Sigmoid colon (tissue), 7 donors: ENCODE results near the gene DYSF. TPM values are rescaled to one million over a fixed set of nuclear protein-coding genes. Genes with fewer than 3 reads are reported as not detected.
A peak's percentile ranks its signal among the peaks of the same experiment; 100 is the strongest.

Experiments
- DNase-seq: peaks from one replicate; pipeline ENCODE4 v3.0.0-alpha.2; 2019
- H3K27ac ChIP-seq, 4 donors: fragments of 200-600 bp; sonication (generic); one replicate each; pipeline ENCODE4 v1.5.1; 2016 to 2019; ENCODE audit warnings: mild to moderate bottlenecking in 1 of 4
- H3K27me3 ChIP-seq, 3 donors: fragments of 200-600 bp; sonication (generic); one replicate each; pipeline ENCODE4 v1.5.1; 2019; ENCODE audit warnings: mild to moderate bottlenecking in 1 of 3
- H3K36me3 ChIP-seq, 4 donors: fragments of 200-600 bp; sonication (generic); one replicate each; pipeline ENCODE4 v1.5.1; 2016 to 2019
- H3K4me1 ChIP-seq, 4 donors: fragments of 200-600 bp; sonication (generic); one replicate each; pipeline ENCODE4 v1.5.1; 2017 to 2019
- H3K4me3 ChIP-seq, 4 donors: fragments of 200-600 bp; sonication (generic); one replicate each; pipeline ENCODE4 v1.5.1; 2017 to 2019; ENCODE audit warnings: mild to moderate bottlenecking in 2 of 4, moderate library complexity in 1 of 4
- H3K9me3 ChIP-seq, 4 donors: fragments of 200-600 bp in 3 of 4; sonication (generic) in 3 of 4; one replicate each; pipeline versions ENCODE4 v1.5.1 to v1.6.1; 2013 to 2019
- EP300 ChIP-seq, 4 donors: sonication (generic); formaldehyde crosslinking; IDR thresholded peaks; one replicate each; pipeline ENCODE4 v1.6.1; 2017; ENCODE audit warnings: antibody characterized with exemption in 4 of 4
- POLR2A ChIP-seq, 2 donors: fragments of 450-650 bp; IDR thresholded peaks; one replicate each; pipeline ENCODE4 v1.6.1; 2016; ENCODE audit warnings: antibody characterized with exemption in 2 of 2, mild to moderate bottlenecking in 2 of 2, moderate library complexity in 2 of 2
- POLR2AphosphoS5 ChIP-seq, 4 donors: sonication (generic); formaldehyde crosslinking; IDR thresholded peaks; one replicate each; pipeline ENCODE4 v1.6.1; 2017; ENCODE audit warnings: antibody characterized with exemption in 4 of 4
- WGBS, 2 donors: extraction: QIAGEN DNeasy Blood & Tissue Kit; methylation state at CpG; one replicate each; pipeline ENCODE4 v1.1.7; 2013; 5-methylcytosine and 5-hydroxymethylcytosine counted together
- intact Hi-C: fragments of 100-400 bp; cut with DNase I; formaldehyde crosslinking; loops from one replicate; pipeline ENCODE4 v1.15.1; 2023
- polyA plus RNA-seq, 3 donors: library from polyadenylated mRNA; stranded (reverse); fragments of 200-250 nt; gene quantifications; one replicate each; pipeline ENCODE4 v1.2.3, GENCODE V29; 2013
- total RNA-seq, 4 donors: library from RNA; depleted of rRNA; stranded (reverse); fragments of >200 nt; gene quantifications; one replicate each; pipeline ENCODE4 v1.1.0, GENCODE V29; 2016
- TF ChIP-seq, protein P1 (sequence below), 4 experiments: fragments of 450-650 bp in 3 of 4; fragments of 200-600 bp in 1 of 4; IDR thresholded peaks; one replicate each; pipeline ENCODE4 v1.5.1; 2016 to 2019; ENCODE audit warnings: antibody characterized with exemption in 4 of 4, mild to moderate bottlenecking in 3 of 4, moderate library complexity in 2 of 4
- donor health status: healthy with polysubstance abuse.
- donor health status: Bipolar disorder and iron deficiency.
- donor health status: healthy.

DYSF gene
- total and polyA plus RNA-seq, 7 donors, result 1.6 to 49.6 (median 12.5) TPM

DNA sequence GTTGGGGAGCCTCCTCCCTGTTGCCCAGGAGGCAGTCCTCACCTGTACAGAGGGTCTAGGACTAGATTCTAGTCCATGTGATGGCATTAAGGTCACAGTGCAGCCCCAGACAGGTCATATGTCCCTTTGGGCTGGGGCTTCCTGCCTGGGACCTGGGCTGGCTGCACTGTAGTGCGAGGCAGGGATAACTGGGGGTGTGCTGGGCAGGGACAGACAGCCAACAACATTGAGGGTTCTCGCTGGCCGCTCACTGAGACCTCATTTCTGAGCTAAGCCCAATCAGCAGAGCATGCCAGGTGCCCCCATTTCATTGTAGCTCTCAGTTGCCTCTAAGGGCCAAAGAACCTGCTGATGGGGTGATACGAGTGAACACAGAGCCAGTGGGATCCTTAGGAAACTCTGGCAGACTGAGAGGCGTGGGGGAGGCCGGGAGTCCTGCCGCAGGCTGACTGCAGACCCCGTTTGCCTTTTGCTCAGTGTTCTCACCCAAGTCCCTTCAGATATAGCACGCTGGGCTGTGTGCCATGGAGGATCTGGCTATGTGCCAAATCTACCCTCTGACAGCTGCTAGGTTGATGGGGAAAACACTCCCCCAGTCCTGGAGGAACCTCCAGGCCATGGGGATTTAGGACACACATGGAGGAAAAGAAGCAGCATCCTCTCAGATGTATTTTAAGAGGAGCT is 51.9 kb downstream of the DYSF start:
- Histone ChIP-seq H3K36me3 (peaks cover 0 to 5% (median 2%) of the 10 kb centered on the region in 4 donors), H3K27me3 (no peaks in the 10 kb centered on the region), H3K9me3 (no peaks in the 10 kb centered on the region), H3K27ac (no peak overlapping the region), H3K4me3 (no peak overlapping the region), H3K4me1 (peaks cover 0 to 10% (median 8%) of the 10 kb centered on the region in 4 donors)
- peak; percentile 56 for DNase-seq
- TF ChIP-seq EP300 (IDR thresholded peaks at IDR 0.05) (no peak), POLR2AphosphoS5 (IDR thresholded peaks at IDR 0.05) (no peak), POLR2A (IDR thresholded peaks at IDR 0.05) (no peak)
- TF ChIP-seq, protein P1, sequence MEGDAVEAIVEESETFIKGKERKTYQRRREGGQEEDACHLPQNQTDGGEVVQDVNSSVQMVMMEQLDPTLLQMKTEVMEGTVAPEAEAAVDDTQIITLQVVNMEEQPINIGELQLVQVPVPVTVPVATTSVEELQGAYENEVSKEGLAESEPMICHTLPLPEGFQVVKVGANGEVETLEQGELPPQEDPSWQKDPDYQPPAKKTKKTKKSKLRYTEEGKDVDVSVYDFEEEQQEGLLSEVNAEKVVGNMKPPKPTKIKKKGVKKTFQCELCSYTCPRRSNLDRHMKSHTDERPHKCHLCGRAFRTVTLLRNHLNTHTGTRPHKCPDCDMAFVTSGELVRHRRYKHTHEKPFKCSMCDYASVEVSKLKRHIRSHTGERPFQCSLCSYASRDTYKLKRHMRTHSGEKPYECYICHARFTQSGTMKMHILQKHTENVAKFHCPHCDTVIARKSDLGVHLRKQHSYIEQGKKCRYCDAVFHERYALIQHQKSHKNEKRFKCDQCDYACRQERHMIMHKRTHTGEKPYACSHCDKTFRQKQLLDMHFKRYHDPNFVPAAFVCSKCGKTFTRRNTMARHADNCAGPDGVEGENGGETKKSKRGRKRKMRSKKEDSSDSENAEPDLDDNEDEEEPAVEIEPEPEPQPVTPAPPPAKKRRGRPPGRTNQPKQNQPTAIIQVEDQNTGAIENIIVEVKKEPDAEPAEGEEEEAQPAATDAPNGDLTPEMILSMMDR (IDR thresholded peaks at IDR 0.05), result no peak
- intact Hi-C loops, result no loop called here
- 77 to 81% methylated on average over 9 of the region's 9 CpGs for WGBS, 2 donors

DNA sequence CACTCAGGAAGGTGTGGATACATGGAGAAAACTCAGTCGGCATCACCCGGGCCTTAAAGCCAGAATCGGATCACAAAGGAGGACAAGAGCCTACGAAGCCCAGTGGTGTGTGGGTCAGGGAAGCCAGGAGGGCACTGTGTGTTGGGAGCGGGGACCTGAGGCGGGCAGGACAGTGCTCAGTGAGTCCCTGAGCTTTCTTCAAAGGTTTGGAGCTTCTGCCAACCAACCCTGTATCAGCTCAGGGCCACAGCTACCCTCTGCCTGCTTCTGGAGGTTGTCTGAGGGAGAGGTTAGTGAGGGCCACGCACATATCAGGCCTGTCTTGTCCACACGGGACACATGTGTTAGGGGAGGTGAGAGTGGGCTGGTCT is 52.4 kb downstream of the DYSF start:
- Histone ChIP-seq H3K4me1 (peaks cover 0 to 10% (median 8%) of the 10 kb centered on the region in 4 donors), H3K4me3 (no peak overlapping the region), H3K9me3 (no peaks in the 10 kb centered on the region), H3K27ac (no peak overlapping the region), H3K36me3 (peaks cover 0 to 5% (median 2%) of the 10 kb centered on the region in 4 donors), H3K27me3 (no peaks in the 10 kb centered on the region)
- DNase-seq, result peak; percentile 43
- intact Hi-C loops, result no loop called here
- 90 to 93% methylated on average over 8 of the region's 8 CpGs for WGBS, 2 donors
- TF ChIP-seq POLR2AphosphoS5 (IDR thresholded peaks at IDR 0.05) (no peak), EP300 (IDR thresholded peaks at IDR 0.05) (no peak), POLR2A (IDR thresholded peaks at IDR 0.05) (no peak)
- TF ChIP-seq, protein P1 (IDR thresholded peaks at IDR 0.05), result no peak

DNA sequence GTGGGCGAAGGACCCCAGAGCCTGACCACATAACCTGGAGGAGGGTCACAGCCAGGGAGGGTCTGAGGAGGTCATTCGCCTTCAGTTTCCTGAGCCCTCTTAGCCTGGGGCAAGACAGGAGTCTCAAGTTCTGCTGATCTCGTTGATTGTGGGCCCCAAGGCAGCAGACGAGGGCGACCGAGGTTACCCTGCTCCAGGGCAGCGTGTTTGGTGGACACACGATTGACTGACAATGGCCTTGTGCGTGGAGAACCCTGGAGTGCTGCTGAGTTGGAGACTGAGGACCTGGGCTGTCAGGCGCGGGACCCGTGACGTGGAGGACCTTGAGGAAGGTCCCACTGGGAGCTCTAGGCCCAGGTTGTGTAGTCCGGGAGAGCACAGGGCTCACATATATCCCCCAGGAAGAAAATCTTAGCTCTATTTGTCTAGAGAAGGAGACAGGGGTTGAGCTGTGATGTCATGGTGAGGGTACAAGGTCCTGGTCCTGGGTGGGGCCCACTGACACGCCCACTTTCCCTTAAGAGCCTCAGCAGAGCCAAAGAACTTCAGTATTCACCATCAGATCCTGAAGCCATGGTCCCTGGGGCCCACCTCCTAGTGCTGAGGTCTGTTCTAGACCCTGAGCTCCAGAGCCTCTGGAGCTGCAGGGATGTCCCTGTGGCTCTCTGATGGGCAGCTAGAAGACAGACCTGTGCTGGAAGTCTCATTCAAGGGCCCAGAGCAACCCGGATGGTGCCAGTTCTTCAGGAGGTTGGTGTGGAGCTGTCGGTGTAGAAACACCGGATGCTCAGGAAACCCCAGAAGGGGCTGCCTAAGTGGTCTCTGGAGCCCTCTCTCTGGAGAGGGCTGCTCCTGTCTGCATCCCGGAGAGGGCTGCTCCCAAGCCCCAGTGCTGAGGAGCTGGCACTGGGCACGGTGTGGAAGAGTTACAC is 53.1 kb downstream of the DYSF start:
- peaks cover 0 to 10% (median 8%) of the 10 kb centered on the region in 4 donors for H3K4me1 ChIP-seq
- intact Hi-C loops, result no loop called here

DNA sequence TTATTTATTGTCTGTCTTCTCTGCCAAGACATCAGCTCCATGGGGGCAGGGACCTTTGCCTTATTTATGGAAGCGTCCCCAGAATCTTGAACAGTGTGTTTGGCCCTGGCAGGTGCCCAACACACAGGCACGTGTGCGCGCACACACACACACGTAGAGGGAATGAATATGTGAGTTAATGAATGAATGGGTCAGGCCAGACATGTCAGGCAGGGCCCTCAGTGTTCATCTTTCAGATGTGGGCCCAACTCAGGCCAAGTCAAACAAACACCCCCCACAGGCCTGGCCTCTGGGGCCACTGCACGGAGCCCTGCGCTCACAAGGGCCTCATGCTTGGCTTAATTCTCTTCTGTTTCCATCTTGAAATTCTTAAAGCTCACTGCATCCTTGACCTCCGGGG is 54.1 kb downstream of the DYSF start:
- Histone ChIP-seq H3K4me3 (no peak overlapping the region), H3K9me3 (no peaks in the 10 kb centered on the region), H3K27ac (no peak overlapping the region), H3K4me1 (peaks cover 0 to 10% (median 8%) of the 10 kb centered on the region in 4 donors), H3K27me3 (no peaks in the 10 kb centered on the region), H3K36me3 (peaks cover 0 to 5% (median 2%) of the 10 kb centered on the region in 4 donors)
- intact Hi-C loops, result no loop called here
- no peak for DNase-seq
- 80 to 86% methylated on average over 8 of the region's 8 CpGs for WGBS, 2 donors
- no peak for TF ChIP-seq POLR2AphosphoS5 (IDR thresholded peaks at IDR 0.05)
- no peak for TF ChIP-seq EP300 (IDR thresholded peaks at IDR 0.05)
- no peak for TF ChIP-seq POLR2A (IDR thresholded peaks at IDR 0.05)
- TF ChIP-seq, protein P1 (IDR thresholded peaks at IDR 0.05), result no peak

More for the DNA sequence above, 53.1 kb downstream of the DYSF start:
- H3K27me3 ChIP-seq, result no peaks in the 10 kb centered on the region
- no peak overlapping the region for H3K4me3 ChIP-seq
- H3K27ac ChIP-seq, result no peak overlapping the region
- TF ChIP-seq POLR2A (IDR thresholded peaks at IDR 0.05) (no peak), POLR2AphosphoS5 (IDR thresholded peaks at IDR 0.05) (no peak), EP300 (IDR thresholded peaks at IDR 0.05) (no peak)
- TF ChIP-seq, protein P1 (IDR thresholded peaks at IDR 0.05), result no peak
- DNase-seq, result peak; percentile 61
- H3K36me3 ChIP-seq, result peaks cover 0 to 5% (median 2%) of the 10 kb centered on the region in 4 donors
- WGBS, 2 donors, result 82 to 85% methylated on average over 20 of the region's 20 CpGs
- no peaks in the 10 kb centered on the region for H3K9me3 ChIP-seq
